Neural cell (in vitro differentiated cells): Measurements from ENCODE around the gene SEMG2. TPM values are rescaled to one million over a fixed set of nuclear protein-coding genes. Genes with fewer than 3 reads are reported as not detected.

Source experiments
- H2AFZ ChIP-seq: fragments of 200-600, 300-800 bp; sonication (generic), shearing (Covaris generic); 2 replicates; pipeline ENCODE4 v1.6.0; 2014; ENCODE audit warnings: low read depth, mild to moderate bottlenecking, antibody characterized with exemption, low read length, moderate library complexity
- H3F3A ChIP-seq: fragments of 200-600 bp; shearing (Covaris generic); 2 replicates; pipeline ENCODE4 v1.6.1; 2016; ENCODE audit warnings: mild to moderate bottlenecking, moderate library complexity, mixed read lengths, antibody characterized with exemption, low read length; ENCODE audit not compliant: insufficient read depth, poor library complexity, severe bottlenecking
- H3K27ac ChIP-seq: fragments of 200-600, 300-800 bp; sonication (generic), shearing (Covaris generic); 2 replicates; pipeline ENCODE4 v1.5.1; 2014; ENCODE audit warnings: mild to moderate bottlenecking, low read length, moderate library complexity
- H3K27me3 ChIP-seq: fragments of 300-800, 200-600 bp; sonication (generic), shearing (Covaris generic); 2 replicates; pipeline ENCODE4 v1.6.0; 2014; ENCODE audit warnings: mild to moderate bottlenecking, low read depth, low read length, moderate library complexity; ENCODE audit not compliant: insufficient read depth
- H3K36me3 ChIP-seq: fragments of 300-800, 200-600 bp; sonication (generic), shearing (Covaris generic); 2 replicates; pipeline ENCODE4 v1.5.1; 2014; ENCODE audit warnings: mild to moderate bottlenecking, antibody characterized with exemption, low read length, moderate library complexity; ENCODE audit not compliant: insufficient read depth
- H3K4me2 ChIP-seq: fragments of 300-800, 200-600 bp; sonication (generic), shearing (Covaris generic); 2 replicates; pipeline ENCODE4 v1.6.0; 2014; ENCODE audit warnings: mild to moderate bottlenecking, low read length
- H3K4me3 ChIP-seq: fragments of 300-800, 200-600 bp; sonication (generic), shearing (Covaris generic); 2 replicates; pipeline ENCODE4 v1.5.1; 2014; ENCODE audit warnings: mild to moderate bottlenecking, low read length, moderate library complexity
- H3K79me2 ChIP-seq: fragments of 200-600 bp; shearing (Covaris generic); replicated peaks from 2 replicates; pipeline ENCODE4 v1.6.0; 2014; ENCODE audit warnings: mild to moderate bottlenecking, low read length, moderate library complexity; ENCODE audit not compliant: insufficient read depth
- H3K9ac ChIP-seq: fragments of 300-800, 200-600 bp; sonication (generic), shearing (Covaris generic); 2 replicates; pipeline ENCODE4 v1.6.1; 2016; ENCODE audit warnings: mild to moderate bottlenecking, low read length, mixed read lengths
- H3K9me2 ChIP-seq: fragments of 200-600 bp; shearing (Covaris generic); 2 replicates; pipeline ENCODE4 v1.6.1; 2016; ENCODE audit warnings: mild to moderate bottlenecking, low read length, mixed read lengths; ENCODE audit not compliant: insufficient read depth
- H3K9me3 ChIP-seq: fragments of 200-600, 300-800 bp; sonication (generic), shearing (Covaris generic); 2 replicates; pipeline ENCODE4 v1.6.1; 2016; ENCODE audit warnings: mild to moderate bottlenecking, mixed run types, low read length, moderate library complexity, mixed read lengths
- H4K20me1 ChIP-seq: fragments of 200-600 bp; shearing (Covaris generic); 2 replicates; pipeline ENCODE4 v1.6.1; 2016; ENCODE audit warnings: mild to moderate bottlenecking, mixed run types; ENCODE audit not compliant: insufficient read depth
- EP300 ChIP-seq: fragments of 450-650 bp; conservative IDR thresholded peaks from 2 replicates; pipeline ENCODE4 v1.6.1; 2014; ENCODE audit warnings: antibody characterized with exemption, mild to moderate bottlenecking, moderate library complexity; ENCODE audit not compliant: poor library complexity, severe bottlenecking
- EZH2 ChIP-seq: fragments of 200-600, 300-800 bp; shearing (Covaris generic), sonication (generic); IDR thresholded peaks from 2 replicates; pipeline ENCODE4 v1.6.1; 2014; ENCODE audit warnings: antibody characterized with exemption, low read length, borderline replicate concordance, mild to moderate bottlenecking; ENCODE audit not compliant: insufficient read depth, poor library complexity, severe bottlenecking
- MXI1 ChIP-seq: fragments of 450-650 bp; conservative IDR thresholded peaks from 2 replicates; pipeline ENCODE4 v1.6.1; 2014; ENCODE audit warnings: antibody characterized with exemption, mild to moderate bottlenecking; ENCODE audit not compliant: poor library complexity, severe bottlenecking
- POLR2AphosphoS5 ChIP-seq: IDR thresholded peaks from 2 replicates; pipeline ENCODE4 v1.6.1; 2012
- RAD21 ChIP-seq: fragments of 450-650 bp; conservative IDR thresholded peaks from 2 replicates; pipeline ENCODE4 v1.6.1; 2014; ENCODE audit warnings: antibody characterized with exemption, mild to moderate bottlenecking, moderate library complexity
- SMC3 ChIP-seq: fragments of 450-650 bp; conservative IDR thresholded peaks from 2 replicates; pipeline ENCODE4 v1.6.1; 2014; ENCODE audit warnings: antibody characterized with exemption, mild to moderate bottlenecking, moderate library complexity; ENCODE audit not compliant: poor library complexity
- TAF1 ChIP-seq: IDR thresholded peaks from 2 replicates; pipeline ENCODE4 v1.6.1; 2012; ENCODE audit warnings: low read depth
- polyA plus RNA-seq: library from polyadenylated mRNA; depleted of rRNA; stranded (reverse); fragments of >200 nt; gene quantifications from 2 replicates; pipeline ENCODE4 v1.2.3, GENCODE V29; 2014
- TF ChIP-seq, protein P1 (sequence below): fragments of 450-650 bp; IDR thresholded peaks from 2 replicates; pipeline ENCODE4 v1.5.1; 2014; ENCODE audit warnings: antibody characterized with exemption, mild to moderate bottlenecking, moderate library complexity; ENCODE audit not compliant: poor library complexity, severe bottlenecking
- TF ChIP-seq, protein P2 (sequence below): IDR thresholded peaks from 2 replicates; pipeline ENCODE4 v1.6.1; 2012; ENCODE audit warnings: borderline replicate concordance

Gene SEMG2
- polyA plus RNA-seq, 1 donor from 2014 or later, result not detected

DNA sequence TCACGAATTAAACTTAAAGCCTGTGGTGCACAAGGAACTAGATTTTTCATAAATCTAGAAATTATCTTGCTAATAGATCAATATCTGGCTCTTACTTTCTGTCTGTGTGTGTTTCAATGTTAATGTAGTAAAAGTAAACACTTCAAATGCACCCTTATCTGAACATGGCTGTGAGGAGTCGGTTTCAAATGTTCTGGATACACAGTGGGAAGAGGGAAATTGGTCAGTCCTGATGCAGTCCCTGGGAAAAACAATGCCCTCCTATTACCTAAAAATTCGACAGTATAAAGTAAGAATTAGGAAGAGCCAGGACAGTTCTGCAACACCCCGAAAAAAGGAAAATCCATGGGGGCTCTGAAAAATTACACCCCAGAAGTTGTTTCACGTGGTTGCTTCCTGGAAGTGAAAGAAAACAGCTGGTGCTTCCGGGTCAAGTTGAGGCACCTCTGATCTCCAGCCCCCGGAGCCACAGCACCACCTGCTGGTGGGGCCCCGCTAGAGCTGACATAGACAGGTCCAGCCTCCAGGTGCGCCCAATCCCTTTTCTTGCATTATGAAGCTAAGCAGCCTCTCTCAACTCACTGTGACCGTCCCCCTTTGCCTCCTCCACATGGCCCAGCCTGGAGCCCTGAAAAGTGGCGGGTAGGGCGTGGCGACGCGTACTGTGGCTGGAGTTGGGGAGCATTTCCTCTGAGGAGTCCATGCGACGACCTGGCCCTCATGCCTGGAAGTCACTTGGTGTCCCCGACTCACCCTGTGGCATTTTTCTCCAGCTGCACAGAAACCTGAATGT lies 8.3 kb downstream of the SEMG2 start:
- Histone ChIP-seq H3K27me3 (no peaks in the 10 kb centered on the region), H3K4me2 (no peak overlapping the region), H3K9me2 (no peaks in the 10 kb centered on the region), H3K36me3 (no peaks in the 10 kb centered on the region), H3K9ac (no peak overlapping the region), H3F3A (no peaks in the 10 kb centered on the region), H2AFZ (no peak overlapping the region), H3K27ac (no peak overlapping the region), H3K9me3 (no peaks in the 10 kb centered on the region), H3K79me2 (no peaks in the 10 kb centered on the region), H4K20me1 (no peaks in the 10 kb centered on the region), H3K4me3 (no peak overlapping the region)
- TF ChIP-seq EP300 (no peak), MXI1 (no peak), TAF1 (no peak), POLR2AphosphoS5 (no peak), EZH2 (no peak)

DNA sequence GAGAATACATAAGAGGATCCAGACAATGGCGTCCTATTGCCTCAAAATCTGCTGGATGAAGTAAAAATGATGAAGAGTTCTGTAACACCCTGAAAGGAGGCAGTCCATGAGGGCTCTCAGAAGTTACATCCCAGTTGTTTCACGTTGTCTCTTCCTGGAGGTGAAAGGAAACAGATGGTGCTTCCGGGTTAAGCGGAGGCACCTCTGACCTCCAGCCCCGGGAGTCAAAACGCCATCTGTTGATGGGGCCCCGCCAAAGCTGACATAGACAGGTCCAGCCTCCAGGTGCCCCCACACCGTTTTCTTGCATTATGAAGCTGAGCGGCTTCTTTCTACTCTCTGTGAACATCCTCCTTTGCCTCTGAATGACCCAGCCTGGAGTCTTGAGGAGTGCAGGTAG lies 9.5 kb downstream of the SEMG2 start:
- Histone ChIP-seq H2AFZ (no peak overlapping the region), H3K36me3 (no peaks in the 10 kb centered on the region), H3K27me3 (no peaks in the 10 kb centered on the region), H3F3A (no peaks in the 10 kb centered on the region), H3K9ac (no peak overlapping the region), H4K20me1 (no peaks in the 10 kb centered on the region), H3K79me2 (no peaks in the 10 kb centered on the region), H3K9me3 (no peaks in the 10 kb centered on the region), H3K4me3 (no peak overlapping the region), H3K4me2 (no peak overlapping the region), H3K27ac (no peak overlapping the region), H3K9me2 (no peaks in the 10 kb centered on the region)
- no peak for TF ChIP-seq SMC3
- no peak for TF ChIP-seq POLR2AphosphoS5
- no peak for TF ChIP-seq RAD21
- no peak for TF ChIP-seq EP300
- TF ChIP-seq MXI1, result no peak
- TF ChIP-seq, protein P1, sequence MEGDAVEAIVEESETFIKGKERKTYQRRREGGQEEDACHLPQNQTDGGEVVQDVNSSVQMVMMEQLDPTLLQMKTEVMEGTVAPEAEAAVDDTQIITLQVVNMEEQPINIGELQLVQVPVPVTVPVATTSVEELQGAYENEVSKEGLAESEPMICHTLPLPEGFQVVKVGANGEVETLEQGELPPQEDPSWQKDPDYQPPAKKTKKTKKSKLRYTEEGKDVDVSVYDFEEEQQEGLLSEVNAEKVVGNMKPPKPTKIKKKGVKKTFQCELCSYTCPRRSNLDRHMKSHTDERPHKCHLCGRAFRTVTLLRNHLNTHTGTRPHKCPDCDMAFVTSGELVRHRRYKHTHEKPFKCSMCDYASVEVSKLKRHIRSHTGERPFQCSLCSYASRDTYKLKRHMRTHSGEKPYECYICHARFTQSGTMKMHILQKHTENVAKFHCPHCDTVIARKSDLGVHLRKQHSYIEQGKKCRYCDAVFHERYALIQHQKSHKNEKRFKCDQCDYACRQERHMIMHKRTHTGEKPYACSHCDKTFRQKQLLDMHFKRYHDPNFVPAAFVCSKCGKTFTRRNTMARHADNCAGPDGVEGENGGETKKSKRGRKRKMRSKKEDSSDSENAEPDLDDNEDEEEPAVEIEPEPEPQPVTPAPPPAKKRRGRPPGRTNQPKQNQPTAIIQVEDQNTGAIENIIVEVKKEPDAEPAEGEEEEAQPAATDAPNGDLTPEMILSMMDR, result no peak
- TF ChIP-seq, protein P2, sequence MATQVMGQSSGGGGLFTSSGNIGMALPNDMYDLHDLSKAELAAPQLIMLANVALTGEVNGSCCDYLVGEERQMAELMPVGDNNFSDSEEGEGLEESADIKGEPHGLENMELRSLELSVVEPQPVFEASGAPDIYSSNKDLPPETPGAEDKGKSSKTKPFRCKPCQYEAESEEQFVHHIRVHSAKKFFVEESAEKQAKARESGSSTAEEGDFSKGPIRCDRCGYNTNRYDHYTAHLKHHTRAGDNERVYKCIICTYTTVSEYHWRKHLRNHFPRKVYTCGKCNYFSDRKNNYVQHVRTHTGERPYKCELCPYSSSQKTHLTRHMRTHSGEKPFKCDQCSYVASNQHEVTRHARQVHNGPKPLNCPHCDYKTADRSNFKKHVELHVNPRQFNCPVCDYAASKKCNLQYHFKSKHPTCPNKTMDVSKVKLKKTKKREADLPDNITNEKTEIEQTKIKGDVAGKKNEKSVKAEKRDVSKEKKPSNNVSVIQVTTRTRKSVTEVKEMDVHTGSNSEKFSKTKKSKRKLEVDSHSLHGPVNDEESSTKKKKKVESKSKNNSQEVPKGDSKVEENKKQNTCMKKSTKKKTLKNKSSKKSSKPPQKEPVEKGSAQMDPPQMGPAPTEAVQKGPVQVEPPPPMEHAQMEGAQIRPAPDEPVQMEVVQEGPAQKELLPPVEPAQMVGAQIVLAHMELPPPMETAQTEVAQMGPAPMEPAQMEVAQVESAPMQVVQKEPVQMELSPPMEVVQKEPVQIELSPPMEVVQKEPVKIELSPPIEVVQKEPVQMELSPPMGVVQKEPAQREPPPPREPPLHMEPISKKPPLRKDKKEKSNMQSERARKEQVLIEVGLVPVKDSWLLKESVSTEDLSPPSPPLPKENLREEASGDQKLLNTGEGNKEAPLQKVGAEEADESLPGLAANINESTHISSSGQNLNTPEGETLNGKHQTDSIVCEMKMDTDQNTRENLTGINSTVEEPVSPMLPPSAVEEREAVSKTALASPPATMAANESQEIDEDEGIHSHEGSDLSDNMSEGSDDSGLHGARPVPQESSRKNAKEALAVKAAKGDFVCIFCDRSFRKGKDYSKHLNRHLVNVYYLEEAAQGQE, result no peak
- no peak for TF ChIP-seq EZH2
- no peak for TF ChIP-seq TAF1
